Osteoblast (primary cell): ENCODE data around the gene SEMA4A. TPM values are rescaled to one million over a fixed set of nuclear protein-coding genes. Genes with fewer than 3 reads are reported as not detected.
"Not testable (repeated sequence)": the region's sequence is repeated elsewhere in the genome, so short reads cannot be mapped to it uniquely, and the experiment has no call there.

Source experiments
- DNase-seq: peaks from one replicate; pipeline ENCODE4 v3.0.0; 2011; ENCODE audit warnings: low spot score, mixed read lengths; ENCODE audit not compliant: insufficient read length; ENCODE audit errors: missing footprints
- H2AFZ ChIP-seq: 2 replicates; pipeline ENCODE4 v1.6.0; 2011; ENCODE audit warnings: mild to moderate bottlenecking, low read length
- H3K27ac ChIP-seq: 2 replicates; pipeline ENCODE4 v1.5.1; 2011; ENCODE audit warnings: mild to moderate bottlenecking, low read depth, low read length, moderate library complexity
- H3K27me3 ChIP-seq: 2 replicates; pipeline ENCODE4 v1.6.0; 2012; ENCODE audit warnings: mild to moderate bottlenecking, control low read depth, inconsistent platforms, low read length, moderate library complexity; ENCODE audit not compliant: insufficient read depth
- H3K36me3 ChIP-seq: 2 replicates; pipeline ENCODE4 v1.5.1; 2011; ENCODE audit warnings: mild to moderate bottlenecking, low read length, control low read depth, moderate library complexity; ENCODE audit not compliant: insufficient read depth
- H3K4me1 ChIP-seq: 2 replicates; pipeline ENCODE4 v1.5.1; 2011; ENCODE audit warnings: mild to moderate bottlenecking, low read length, control low read depth, moderate library complexity; ENCODE audit not compliant: insufficient read depth
- H3K4me2 ChIP-seq: 2 replicates; pipeline ENCODE4 v1.6.0; 2011; ENCODE audit warnings: mild to moderate bottlenecking, low read length; ENCODE audit not compliant: insufficient read depth
- H3K4me3 ChIP-seq: fragments of 200-600 bp; sonication (generic); 3 replicates; pipeline ENCODE4 v1.5.1; 2012; ENCODE audit warnings: mild to moderate bottlenecking, low read length, inconsistent platforms; ENCODE audit not compliant: insufficient read depth
- H3K79me2 ChIP-seq: 2 replicates; pipeline ENCODE4 v1.6.0; 2012; ENCODE audit warnings: mild to moderate bottlenecking, low read length, control low read depth, inconsistent platforms; ENCODE audit not compliant: insufficient read depth
- H3K9me3 ChIP-seq: 2 replicates; pipeline ENCODE4 v1.5.1; 2011; ENCODE audit warnings: low read depth, low read length, control low read depth
- H4K20me1 ChIP-seq: 2 replicates; pipeline ENCODE4 v1.6.0; 2012; ENCODE audit warnings: mild to moderate bottlenecking, low read length, control low read depth; ENCODE audit not compliant: insufficient read depth
- CTCF ChIP-seq: IDR thresholded peaks from 2 replicates; pipeline ENCODE4 v1.5.1; 2011; ENCODE audit warnings: mild to moderate bottlenecking, low read depth, low read length, moderate library complexity; ENCODE audit errors: extremely low read depth
- total RNA-seq: library from RNA; depleted of rRNA; stranded (reverse); fragments of >200 nt; gene quantifications from 2 replicates; pipeline ENCODE4 v1.2.3, GENCODE V29; 2012

Gene SEMA4A
- total RNA-seq, 1 donor, result 1.8 TPM

DNA sequence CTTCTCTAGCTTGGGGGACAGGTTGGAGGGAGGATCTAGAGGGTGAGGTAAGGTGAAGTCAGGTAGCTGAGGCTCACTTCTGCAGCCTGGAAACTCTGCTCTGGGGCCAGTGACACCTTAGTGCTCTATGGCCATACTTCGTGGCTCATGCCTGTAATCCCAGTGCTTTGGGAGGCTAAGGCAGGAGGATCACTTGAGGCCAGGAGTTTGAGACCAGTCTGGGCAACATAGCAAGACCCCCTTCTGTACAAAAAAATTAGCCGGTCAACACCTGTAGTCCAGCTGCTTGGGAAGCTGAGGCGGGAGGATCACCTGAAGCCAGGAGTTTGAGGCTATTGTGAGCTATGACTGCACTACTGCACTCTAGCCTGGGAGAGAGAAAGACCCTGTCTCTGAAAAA lies 33.1 kb upstream of the SEMA4A start:
- peaks cover 23% of the 10 kb centered on the region for H3K36me3 ChIP-seq
- TF ChIP-seq CTCF, result no peak
- peak overlapping the region; percentile 28 for H3K4me3 ChIP-seq
- H3K27ac ChIP-seq, result peak overlapping the region; percentile 100
- H3K27me3 ChIP-seq, result no peaks in the 10 kb centered on the region
- H3K4me2 ChIP-seq, result peak overlapping the region; percentile 84
- DNase-seq, result no peak
- H3K4me1 ChIP-seq, result peaks cover 79% of the 10 kb centered on the region
- no peaks in the 10 kb centered on the region for H3K9me3 ChIP-seq
- peaks cover 95% of the 10 kb centered on the region for H3K79me2 ChIP-seq
- no peak overlapping the region for H2AFZ ChIP-seq
- H4K20me1 ChIP-seq, result peaks cover 52% of the 10 kb centered on the region

DNA sequence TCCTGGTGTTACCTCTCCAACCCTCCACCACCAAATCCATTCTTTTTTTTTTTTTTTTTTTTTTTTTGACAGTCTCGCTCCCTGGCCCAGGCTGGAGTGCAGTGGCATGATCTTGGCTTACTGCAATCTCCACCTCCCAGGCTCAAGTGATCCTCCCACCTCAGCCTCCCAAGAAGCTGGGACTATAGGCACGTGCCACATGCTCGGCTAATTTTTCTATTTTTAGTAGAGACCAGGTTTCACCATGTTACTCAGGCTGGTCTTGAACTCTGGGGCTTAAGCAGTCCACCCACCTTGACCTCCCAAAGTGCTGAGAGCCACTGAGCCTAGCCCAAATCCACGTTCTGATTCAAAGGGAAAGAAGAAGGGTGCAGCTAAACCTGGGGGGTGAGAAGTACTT lies 32.4 kb upstream of the SEMA4A start:
- peaks cover 23% of the 10 kb centered on the region for H3K36me3 ChIP-seq
- H3K4me3 ChIP-seq, result peak overlapping the region; percentile 53
- not testable (repeated sequence) for H2AFZ ChIP-seq, H3K9me3 ChIP-seq, DNase-seq, H3K27me3 ChIP-seq
- peak overlapping the region; percentile 84 for H3K4me2 ChIP-seq
- peak overlapping the region; percentile 100 for H3K27ac ChIP-seq
- H3K4me1 ChIP-seq, result peaks cover 85% of the 10 kb centered on the region
- peaks cover 89% of the 10 kb centered on the region for H3K79me2 ChIP-seq
- H4K20me1 ChIP-seq, result peaks cover 45% of the 10 kb centered on the region

DNA sequence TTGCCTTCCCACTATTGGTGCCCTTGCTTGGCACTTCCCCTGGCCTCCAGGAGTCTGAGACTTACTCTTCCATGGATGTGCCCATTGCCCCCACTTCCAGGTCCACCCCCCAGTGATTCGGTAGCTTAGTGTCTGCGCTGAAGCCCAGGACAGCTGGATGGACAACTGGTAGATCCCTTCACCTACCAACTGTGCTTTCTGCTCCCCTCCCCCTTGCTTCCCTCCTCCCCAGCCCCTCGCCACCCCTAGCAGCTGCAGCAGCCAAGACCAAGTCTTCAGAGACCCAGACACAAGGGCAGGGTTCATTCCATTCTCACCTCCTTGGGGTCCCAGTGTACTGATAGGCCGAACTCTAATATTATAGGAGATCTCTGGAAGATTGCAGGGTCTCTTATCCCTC lies 31.9 kb upstream of the SEMA4A start:
- peak overlapping the region; percentile 53 for H3K4me3 ChIP-seq
- peaks cover 88% of the 10 kb centered on the region for H3K4me1 ChIP-seq
- TF ChIP-seq CTCF, result no peak
- H2AFZ ChIP-seq, result no peak overlapping the region
- peak overlapping the region; percentile 100 for H3K27ac ChIP-seq
- H3K79me2 ChIP-seq, result peaks cover 85% of the 10 kb centered on the region
- H4K20me1 ChIP-seq, result peaks cover 43% of the 10 kb centered on the region
- H3K36me3 ChIP-seq, result peaks cover 23% of the 10 kb centered on the region
- DNase-seq, result no peak
- no peaks in the 10 kb centered on the region for H3K27me3 ChIP-seq
- no peaks in the 10 kb centered on the region for H3K9me3 ChIP-seq
- H3K4me2 ChIP-seq, result peak overlapping the region; percentile 84

DNA sequence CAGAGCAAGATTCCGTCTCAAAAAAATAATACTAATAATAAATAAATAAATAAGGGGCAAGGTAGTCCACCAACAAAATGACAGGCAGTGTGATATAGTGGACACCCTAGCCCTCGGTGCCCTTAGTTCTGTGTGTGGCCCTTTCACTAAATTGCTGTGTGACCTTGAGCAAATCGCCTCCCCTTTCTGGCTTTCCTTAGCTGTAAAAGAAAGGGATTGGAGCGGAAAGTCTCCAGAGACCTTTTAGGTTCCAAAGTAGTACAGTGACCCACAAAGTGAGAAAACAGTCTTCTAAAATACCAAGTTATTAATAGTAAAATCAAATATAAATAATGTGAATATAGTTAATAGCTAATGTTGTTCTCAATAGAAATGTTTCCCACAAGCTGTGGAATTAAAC lies 31.3 kb upstream of the SEMA4A start:
- Histone ChIP-seq H2AFZ (no peak overlapping the region), H3K4me1 (peaks cover 94% of the 10 kb centered on the region), H3K36me3 (peaks cover 23% of the 10 kb centered on the region), H4K20me1 (peaks cover 45% of the 10 kb centered on the region), H3K27me3 (no peaks in the 10 kb centered on the region), H3K79me2 (peaks cover 85% of the 10 kb centered on the region), H3K4me3 (peak overlapping the region; percentile 67), H3K4me2 (peak overlapping the region; percentile 84), H3K27ac (peak overlapping the region; percentile 100), H3K9me3 (no peaks in the 10 kb centered on the region)
- DNase-seq, result no peak
- no peak for TF ChIP-seq CTCF
